NCI-H2196 treated with DMSO at 0.1 percent for 48 hours (cell line): ENCODE results near the gene LST1.

Experiments used
- DNase-seq: peaks from one replicate; lab custom pipeline; 2025; ENCODE audit not compliant: unreplicated experiment; lab: John Stamatoyannopoulos, UW

The LST1 gene

DNA sequence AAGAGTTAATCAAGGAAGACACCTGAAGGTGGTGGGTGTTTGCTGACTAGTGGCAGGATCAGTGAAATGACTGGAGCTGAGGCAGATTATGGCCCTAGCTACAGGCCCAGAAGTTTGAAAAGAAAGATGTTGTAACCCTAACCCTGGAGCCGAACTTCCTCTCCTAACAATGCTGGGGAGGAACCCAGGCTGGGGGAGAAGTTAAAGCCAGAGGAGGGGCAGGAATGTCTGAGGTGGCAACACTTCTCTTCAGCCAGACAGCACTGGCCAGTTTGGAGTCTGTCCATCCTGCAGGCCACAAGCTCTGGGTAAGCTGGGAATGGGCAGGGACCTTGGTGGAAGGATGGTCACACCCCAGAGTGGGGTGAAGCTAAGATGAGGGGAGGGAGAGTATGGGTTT lies at the start of gene LST1:
TSS of gene LST1 (plus strand) at position 270 of the 400 bp plus-strand sequence. CDS start 1,023 bp downstream, outside the sequence.
- no peak for DNase-seq

DNA sequence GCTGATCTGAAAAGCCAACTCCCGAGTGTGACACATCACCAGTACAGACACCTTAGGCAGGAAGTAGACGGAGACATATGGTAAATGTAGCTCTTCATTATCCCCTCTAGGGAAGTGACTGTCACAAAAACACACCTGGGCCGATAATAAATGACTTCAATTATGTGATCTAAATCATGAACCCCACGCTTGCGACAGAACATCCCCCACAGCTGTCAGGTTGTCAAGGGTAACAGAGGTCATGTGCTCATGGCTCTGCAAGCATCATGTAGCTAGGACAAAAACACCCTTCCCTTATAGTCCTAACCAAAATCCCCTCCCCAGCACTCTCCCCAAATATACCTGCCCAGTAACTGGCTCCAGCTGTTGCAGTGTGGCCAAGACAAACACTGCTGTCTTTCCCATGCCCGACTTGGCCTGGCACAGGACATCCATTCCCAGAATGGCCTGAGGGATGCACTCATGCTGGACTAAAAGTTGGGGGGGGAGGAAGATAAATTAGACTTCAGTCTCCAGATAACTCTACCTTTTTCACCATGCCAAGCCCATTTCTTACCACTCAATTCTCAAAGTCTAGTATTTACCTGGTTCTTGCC lies 47.2 kb upstream of the LST1 start:
- DNase-seq: no peak

DNA sequence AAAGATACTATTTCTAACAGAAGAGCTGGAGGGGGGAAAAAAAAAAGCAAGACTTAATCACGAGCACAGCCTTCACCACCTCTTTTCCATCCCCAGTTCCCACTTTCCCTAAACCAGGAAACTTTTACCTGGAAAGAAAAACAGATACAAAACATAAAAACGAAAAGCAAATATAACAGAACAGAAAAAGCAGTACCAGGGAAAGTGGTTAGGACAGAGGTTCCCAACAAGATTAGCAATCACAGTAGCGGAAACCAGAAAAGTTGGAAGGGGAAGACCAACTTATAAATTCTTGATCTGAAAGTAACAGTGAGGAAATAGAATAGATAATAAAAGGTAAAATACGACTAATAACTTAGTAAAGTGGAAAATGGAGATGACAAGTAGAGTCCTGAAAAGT lies 45.4 kb upstream of the LST1 start:
- no peak for DNase-seq

DNA sequence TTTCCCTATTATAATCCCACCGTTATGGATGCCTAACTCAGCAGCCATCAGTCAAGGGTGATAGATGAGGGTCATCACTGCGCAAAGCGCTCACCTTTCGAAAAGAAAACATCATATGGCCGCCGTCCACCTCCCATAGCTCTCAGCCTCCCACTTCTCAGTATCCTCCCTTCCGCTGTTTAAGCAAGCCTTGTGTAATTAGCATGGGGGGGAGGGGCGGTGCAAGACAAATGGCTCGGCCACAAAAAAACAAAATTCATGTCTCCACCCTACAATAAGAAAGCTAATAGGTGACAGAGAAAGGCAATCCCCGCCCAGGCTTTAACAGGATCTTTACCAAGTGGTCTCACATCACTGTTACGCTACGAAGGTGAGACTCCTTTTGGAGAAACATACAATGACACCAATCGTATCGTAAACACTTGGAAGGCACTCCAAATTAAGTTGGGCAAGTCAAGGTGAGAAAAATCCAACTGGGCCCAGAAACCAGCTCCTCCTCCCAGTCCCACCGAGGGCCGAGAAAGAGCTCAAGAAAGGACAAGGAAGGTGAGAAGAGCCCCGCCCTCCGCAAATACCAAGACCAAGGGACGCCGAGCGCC lies 44.9 kb upstream of the LST1 start:
- no peak for DNase-seq

DNA sequence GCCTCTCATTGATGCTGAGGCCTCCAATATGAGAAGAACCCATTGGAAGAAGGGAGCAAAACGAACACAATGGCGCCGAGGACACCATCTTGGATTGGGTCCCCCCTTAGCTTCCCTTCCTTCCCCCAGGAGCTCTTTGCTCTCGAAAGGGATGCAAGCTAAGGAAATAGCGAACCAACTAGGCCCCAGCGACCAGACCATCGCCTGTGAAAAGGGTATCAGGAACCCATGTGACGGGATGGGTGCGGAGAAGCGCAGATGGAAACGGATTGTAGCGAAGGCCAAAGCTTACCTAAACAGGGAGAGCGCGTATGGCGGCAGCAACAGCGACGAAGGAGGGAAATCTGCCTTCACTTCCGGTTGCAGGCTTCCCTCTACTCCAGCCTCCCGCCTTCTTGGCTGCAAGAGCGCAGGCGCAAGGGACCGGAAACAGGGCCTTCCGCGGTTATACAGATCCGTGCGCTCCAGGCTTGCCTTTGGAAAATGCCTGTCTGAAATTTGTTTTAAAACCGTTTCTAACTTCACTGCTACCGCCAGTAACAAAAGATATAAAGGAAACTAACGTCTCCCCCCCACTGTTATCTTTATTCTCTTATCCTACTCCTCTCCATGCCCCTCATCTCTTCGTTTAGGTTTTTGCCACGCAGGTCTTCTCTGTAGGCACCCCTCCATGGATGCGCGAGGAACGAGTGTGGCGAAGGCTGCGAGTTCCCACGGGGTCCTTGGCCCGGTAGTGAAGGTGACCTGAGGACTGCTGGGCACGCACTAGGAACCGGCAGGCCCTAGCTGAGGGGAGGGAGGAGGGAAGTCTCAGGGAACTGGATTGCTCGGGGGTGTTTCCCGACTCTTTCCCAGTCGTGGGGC lies 44.2 kb upstream of the LST1 start, which contains the start of gene DDX39B:
TSS of gene DDX39B (minus strand) at position 346 of the 864 bp plus-strand sequence. CDS start 1,471 bp downstream, outside the sequence.
- DNase-seq: peak; percentile 95

DNA sequence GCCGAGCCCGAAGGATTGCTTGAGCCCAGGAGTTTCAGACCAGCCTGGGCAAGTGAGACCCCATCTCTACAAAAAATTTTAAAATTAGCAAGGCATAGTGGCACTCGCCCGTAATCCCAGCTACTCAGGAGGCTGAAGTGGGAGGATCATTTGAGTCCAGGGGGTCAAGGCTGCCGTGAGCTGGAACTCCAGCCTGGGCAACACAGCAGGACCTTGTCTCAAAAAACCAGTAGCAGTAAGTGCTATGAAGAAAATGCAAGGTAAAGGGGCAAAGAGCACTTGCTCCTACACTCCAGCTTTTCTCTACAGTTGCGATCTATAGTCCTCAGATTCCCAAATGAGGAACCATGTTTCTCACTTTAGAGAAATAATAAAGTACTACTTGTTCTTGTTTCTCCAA lies 42.4 kb upstream of the LST1 start:
- no peak for DNase-seq

DNA sequence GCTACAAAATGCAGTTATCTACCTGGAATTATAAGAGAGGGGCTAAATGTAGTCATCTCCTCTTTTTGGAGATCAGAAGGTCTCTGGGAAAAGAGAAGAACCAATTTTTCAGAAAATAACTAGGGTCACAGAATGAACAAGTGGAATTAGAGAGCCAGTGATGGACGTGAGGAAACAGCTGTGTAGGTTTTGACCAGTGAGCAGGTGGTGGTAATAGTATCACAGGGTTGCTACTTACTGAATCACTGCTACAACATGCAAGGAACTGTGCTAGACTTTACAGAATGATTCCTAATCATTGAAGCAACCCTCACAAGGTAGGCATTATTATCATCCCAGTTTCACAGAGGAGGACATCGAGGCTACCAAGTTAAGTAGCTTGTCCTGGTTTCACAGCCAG lies 41.4 kb upstream of the LST1 start:
- DNase-seq: no peak

DNA sequence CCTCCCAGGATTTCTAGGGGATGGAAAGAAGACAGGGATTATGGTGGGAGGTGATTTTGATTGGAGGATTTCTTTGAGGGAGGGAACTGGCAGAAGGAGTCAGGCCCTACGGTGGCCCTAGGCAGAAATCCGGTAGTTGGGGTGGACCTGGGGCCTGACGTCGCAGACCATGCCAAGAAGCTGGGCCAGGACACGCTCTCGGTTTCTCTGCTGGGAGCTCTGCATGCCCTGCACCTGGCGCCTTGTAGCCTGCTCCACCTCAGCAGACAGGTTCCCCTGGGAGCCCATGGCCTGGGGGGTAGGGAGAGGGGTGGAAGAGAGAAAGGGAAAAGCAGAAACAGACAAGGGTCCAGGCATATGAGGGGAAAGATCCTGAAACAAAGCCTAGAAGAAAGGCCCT lies 40.8 kb upstream of the LST1 start:
- DNase-seq: no peak

DNA sequence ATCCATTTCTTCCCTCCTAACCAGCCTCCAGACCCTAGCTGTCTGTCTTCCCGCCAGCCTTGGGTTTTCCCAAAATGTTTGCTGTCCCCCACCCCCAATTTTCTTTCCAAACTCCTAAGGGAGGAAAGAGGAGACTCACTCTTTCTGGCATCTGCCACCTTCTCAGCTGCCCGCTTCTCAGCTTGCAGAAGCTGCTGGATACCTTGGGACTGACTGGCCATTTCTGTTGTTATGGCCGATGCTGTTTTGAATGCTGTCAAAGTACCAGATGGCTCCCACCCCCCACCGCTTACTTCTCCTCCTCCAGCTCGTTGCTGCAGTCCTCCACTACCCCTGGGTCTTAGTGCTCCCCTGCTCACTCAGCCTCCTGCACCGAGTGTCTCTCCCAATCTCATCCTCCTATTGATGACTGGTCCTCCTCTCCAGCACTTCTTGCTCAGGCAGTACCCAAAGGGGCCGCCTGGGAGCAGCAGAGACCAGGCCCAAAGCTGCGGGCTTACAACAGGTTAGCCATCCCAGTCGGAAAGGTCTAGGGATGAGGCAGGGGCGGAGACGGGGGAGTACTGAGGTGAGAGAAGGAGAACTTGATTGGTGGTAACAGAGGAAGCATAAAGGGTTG lies 39.6 kb upstream of the LST1 start, which contains the start of gene ATP6V1G2:
TSS of gene ATP6V1G2 (minus strand) at position 270 of the 619 bp plus-strand sequence. CDS start at position 221, 49 bp downstream.
- peak; percentile 96 for DNase-seq

DNA sequence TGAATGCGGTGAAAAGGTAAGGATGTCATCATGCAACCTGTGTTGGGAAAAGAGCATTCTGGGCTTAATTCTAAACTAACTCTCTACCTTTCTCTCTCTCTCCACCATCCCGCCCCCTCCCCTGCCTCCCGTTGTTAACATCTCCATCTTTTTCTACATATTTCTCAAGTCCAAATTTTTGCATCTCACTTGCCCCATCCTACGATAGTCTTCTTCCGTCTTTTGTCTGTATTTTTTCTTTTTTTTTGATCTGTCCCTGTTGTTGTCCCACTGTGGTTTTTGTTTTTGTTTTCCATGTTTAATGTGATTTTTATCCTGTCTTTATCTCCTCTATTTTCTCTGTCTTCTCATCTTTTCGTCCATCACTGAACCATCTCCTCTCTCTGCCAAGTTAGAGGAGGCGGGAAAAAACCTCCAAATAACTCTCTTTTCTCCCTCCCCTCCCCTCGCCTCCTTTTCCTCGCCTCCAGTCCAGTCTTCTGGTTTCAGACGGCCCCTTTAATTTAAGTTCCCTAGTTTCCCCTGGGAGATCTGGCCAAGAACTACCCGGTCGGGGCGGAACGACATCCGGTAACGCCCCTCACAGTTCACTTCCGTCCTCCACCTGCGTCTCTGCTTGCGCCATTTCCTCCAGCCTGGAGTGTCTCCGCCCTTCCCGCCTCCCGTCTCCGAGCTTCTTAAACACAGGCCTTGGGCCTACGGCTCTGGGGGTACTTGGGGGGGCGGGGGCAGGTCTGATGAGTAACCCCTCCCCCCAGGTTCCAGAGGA lies 38.9 kb upstream of the LST1 start, which contains the start of gene NFKBIL1:
TSS of gene NFKBIL1 (plus strand) at position 651 of the 769 bp plus-strand sequence. CDS start at position 738, 87 bp downstream.
- DNase-seq: peak; percentile 94

DNA sequence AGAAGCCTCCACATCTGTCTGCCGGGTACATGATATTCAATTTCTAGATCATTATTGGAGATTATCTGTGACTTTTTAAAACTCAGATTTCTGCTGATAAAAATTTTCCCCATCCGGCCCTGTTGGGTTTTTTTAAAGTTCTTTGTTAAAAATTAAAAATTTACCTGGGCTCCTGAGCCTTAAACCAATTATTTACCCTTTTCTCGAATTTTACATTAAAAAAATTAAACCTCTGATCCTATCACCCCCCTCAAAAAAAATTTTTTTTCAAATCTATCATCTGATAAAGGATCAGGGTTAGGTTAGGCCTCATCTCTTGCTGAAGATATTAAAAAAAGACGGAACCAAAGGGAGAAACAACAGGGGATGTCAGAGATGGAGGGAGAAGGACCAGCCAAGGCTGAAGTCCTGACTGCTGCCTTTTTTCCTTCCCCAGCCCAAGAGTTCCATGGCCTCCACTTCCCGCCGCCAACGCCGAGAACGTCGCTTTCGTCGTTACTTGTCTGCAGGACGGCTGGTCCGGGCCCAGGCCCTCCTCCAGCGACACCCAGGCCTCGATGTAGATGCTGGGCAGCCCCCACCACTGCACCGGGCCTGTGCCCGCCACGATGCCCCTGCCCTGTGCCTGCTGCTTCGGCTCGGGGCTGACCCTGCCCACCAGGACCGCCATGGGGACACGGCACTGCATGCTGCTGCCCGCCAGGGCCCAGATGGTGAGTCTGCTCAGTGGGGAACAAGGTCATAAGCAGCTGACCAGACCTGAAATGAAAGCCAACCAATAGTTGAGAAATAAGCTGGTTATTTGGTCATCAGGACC lies 38.1 kb upstream of the LST1 start:
- no peak for DNase-seq

DNA sequence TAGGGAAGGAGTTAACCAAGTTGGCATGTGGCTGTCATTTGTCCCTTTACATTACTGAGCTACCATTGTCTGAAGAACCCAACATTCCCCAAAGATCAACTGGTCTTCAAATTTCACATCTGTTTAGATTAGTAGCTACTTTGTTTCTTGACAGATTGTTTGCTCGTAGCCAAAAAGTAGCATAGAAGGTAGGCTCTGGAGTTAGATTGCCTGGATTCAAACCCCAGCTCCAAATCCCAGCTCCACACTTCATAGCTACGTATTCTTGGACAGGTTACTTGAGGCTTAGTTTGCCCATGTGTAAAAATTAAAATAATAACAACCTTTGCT lies 37.6 kb upstream of the LST1 start:
- DNase-seq: no peak

DNA sequence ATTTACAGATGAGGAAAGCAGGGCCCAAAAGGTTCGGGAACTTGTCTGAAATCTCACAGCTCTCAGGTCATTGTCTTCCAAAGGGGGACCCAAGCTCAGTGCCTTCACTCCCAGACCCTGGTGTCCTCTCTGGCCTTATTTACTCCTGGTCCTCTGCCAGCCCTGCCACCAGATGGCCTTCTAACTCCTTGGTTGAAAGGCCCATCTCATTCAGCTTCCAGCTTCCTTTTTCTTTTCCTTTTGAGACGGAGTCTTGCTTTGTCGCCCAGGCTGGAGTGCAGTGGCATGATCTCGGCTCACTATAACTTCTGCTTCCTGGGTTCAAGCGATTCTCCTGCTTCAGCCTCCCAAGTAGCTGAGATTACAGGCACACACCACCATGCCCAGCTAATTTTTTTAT lies 34.7 kb upstream of the LST1 start:
- peak; percentile 12 for DNase-seq

DNA sequence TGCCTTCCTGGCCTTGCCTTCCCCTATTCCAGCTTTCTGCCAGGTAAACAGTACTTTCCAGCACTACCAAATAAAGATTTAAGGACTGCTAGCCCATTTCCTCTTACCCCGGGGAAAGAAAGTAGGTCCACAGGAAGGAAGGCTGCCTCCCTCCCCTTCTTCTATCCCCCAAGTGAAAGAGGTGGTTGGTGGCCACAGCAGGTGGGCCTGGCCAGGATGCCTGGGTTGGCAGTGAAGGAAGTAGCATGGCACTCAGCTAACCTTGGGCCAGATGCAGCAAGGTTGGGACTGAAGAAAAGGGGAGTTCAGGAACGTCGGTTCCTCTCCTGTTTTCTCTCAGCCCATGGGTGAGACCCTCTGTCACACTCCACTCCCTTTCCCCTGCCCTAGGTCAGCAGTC lies 29.8 kb upstream of the LST1 start:
- no peak for DNase-seq

DNA sequence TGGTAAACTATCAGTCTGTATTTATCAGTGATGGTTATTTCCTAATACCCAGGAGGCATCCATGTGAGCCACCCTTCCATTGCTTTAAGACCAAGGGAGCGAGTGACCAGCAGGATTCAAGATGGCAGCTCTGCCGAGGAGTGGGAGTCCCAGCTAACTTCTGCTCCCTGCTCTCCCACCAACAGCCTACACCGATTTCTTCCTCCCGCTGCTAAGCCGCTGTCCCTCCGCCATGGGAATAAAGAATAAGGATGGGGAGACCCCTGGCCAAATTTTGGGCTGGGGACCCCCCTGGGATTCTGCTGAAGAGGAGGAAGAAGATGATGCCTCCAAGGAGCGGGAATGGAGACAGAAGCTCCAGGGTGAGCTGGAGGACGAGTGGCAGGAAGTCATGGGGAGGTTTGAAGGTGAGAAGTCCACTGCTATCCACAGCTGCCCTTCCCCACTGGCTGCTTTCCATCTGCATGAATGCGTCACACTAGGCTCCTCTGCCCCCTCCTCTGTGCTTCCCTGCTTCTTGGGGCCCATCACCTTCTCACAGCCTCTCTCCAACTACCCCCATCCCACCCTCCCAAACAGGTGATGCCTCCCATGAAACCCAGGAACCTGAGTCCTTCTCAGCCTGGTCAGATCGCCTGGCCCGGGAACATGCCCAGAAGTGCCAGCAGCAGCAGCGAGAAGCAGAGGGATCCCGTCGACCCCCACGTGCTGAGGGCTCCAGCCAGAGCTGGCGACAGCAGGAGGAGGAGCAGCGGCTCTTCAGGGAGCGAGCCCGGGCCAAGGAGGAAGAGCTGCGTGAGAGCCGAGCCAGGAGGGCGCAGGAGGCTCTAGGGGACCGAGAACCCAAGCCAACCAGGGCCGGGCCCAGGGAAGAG lies 28.4 kb upstream of the LST1 start:
- no peak for DNase-seq

DNA sequence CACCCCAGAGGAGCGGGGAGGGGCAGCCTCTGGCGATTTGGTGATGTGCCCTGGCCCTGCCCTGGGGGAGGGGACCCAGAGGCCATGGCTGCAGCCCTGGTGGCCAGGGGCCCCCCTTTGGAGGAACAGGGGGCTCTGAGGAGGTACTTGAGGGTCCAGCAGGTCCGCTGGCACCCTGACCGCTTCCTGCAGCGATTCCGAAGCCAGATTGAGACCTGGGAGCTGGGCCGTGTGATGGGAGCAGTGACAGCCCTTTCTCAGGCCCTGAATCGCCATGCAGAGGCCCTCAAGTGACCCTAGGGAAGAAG lies 27.8 kb upstream of the LST1 start:
- no peak for DNase-seq

DNA sequence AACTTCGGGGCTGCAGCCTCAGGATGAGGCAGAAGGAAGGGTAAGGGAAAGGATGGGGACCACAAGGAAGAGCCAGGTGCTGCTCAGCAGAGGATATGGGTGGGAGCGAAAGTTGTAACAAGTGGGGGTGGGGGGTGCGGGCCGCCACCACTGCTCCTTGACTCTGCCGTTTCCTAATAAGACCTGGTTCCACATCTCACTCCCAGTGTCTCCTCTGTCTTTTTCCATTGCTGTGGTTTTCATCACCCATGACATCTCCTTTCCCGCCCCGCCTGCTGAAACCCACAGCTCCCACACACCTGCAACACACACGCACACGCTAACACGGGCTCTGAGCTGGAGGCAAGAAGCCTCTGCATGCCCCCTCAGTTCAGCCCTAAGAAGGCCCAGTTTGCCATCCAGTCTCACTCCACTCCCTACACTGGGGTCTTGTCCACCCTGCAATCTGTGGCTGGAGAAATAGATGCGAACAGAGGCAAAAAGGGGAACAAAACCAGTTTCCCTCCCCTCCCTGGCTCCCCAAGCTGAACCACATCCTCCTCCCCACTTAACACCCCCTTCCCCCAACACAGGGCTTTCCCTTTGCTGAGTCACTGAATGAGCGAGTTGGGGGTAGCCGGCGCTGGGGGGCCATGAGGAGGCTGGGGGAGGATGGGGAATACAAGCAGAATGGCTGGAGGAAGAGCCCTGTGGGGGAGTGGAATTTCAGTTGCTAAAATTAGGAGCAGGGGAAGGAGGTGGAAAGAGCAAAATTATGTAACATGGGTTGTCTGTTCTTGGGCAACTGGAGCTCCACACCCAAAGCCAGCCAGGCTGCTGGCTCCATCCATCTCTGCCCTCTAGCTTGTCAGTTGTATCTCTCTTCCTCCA lies 27.2 kb upstream of the LST1 start:
- DNase-seq: no peak

DNA sequence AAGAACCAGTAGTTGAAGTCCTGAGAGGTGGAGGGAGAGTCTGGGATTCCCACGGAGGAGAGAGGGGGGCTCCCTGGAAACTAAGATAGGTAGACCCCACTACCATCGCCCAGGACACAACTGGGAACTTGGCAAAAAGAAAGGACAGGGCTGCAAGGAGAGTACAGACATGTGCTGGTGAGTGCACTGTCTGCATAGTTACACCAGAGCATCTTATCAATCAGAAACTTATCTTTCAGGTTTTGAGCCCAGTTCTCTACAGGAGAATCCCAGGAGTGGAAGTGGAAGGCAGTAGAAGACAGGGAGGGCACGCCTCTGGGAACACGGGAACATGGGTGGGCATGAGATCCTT lies 26.5 kb upstream of the LST1 start:
- DNase-seq: no peak
